ENCODE results near the gene ATG4D.

GRCh38 chr19:10562609-10563008 lies 18.9 kb downstream of the ATG4D start:
- TF ChIP-seq CTCF (IDR thresholded peaks at IDR 0.05) (no peak), POLR2A (IDR thresholded peaks at IDR 0.05) (no peak)

Measured in testis (tissue), 2 donors.